Measurements from ENCODE around the gene CHSY3.
"Not testable (repeated sequence)": the region's sequence is repeated elsewhere in the genome, so short reads cannot be mapped to it uniquely, and the experiment has no call there.

The CHSY3 gene

DNA sequence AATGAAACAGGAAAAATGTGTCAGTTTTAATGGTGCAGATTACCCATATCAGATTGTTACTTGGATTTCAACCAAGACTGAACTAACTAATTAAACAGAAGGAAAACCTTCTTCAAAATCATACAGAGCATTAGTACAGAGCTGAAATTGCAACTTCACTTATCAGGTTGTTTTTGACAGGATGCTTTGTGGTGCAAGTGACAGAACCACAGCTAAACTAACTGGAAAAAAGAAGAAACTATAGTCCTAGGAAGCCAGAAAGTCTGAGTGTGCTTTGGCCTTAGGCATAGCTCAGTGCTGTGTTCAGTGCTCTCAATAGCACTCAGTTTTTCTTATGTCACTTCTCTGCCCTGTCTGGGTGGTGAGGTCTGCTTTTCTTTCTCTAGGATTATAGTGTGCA is 267.4 kb downstream of the CHSY3 start:
- no peak for DNase-seq

DNA sequence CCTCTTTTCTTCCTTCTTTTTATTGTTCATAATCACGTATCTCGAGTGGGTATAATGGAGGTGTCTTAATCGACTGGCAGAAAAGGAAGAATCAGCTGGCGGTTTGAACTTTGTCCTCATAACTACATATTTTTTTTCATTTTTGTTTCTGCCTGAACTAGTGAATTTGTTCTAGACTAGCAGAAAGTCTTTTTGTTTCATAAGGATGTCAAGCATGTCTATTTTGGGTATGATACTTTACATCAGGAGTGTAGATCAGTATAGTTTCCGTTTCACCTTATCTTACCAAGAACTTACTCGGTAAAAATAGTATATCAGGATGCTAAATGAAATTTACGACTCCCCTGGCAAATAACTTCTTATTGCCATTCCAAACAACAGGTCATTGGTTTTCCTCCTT is 278.9 kb downstream of the CHSY3 start:
- DNase-seq = no peak

DNA sequence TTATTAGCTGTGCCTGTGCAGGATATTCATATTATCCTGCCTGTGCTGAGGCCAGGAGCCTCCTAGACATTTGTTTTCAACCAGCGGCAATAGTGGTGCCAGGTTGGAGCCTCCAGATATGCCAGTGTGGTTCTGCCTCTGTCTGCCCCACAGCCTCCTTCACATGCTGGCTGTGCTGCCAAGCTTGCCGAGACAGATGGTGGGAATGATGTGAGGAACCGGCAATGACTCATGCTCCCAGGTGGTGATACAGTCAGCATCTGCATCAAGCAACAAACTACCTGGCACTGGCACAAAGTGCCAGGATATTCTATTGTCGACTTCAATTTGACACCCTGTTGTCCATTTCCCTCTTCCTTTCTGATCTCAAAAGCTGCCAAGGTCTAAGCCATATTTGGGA is 285.7 kb downstream of the CHSY3 start:
- no peak for DNase-seq

DNA sequence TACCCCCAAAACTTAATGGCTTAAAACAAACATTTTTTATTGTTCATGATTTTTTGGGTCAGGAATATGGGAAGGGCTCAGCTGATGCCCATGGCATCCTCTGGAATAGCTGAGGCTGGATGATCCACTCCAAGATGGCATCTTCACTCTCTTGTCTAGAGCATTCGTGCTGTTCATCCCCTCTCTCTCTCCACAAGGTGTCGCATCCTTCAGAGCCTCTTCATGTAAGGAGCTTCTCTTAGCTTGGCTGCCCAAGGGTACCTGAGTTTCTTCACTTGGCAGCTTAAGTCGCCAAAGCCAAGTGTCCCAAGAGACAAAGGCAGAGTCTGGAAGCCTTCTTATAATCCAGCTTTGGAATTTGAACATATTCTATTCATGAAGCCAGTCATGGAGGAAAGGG is 294.7 kb downstream of the CHSY3 start:
- DNase-seq = no peak

DNA sequence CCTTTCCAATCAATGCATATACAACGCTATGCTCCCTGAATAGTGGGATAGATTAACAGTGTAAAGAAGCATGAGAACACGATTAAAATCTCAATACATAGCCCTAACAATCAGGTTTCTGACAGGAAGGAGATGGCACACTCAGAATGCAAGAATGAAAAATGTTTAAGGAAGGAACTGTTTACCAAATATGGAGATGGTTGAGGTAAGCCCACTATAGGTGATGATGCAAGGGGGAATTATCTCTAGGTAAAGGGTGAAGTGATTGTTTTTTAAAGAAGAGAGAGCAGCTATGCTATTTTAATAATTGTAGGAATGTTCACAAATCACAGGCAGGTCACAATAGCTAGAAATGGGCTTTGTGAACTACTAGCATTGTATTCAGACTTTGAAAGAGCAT is 302.4 kb downstream of the CHSY3 start:
- DNase-seq = no peak

DNA sequence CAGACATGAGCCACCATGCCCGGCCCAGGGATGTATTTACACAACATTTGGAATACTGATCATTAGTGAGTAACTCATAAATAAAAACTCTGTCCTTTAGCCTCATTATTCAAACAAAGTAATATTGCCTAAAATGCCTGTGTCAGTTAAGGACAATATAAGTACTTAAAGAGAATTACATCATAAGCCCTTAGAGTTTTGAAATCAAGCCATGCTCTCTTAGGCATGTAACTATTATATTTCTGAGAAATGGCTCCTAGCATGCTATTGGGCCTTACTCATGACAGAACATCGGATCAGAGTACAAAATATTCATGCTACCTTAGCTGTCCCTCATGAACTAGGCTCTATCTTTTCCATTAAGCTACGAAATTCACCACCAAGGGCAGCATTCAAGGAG is 309.3 kb downstream of the CHSY3 start:
- DNase-seq = no peak

DNA sequence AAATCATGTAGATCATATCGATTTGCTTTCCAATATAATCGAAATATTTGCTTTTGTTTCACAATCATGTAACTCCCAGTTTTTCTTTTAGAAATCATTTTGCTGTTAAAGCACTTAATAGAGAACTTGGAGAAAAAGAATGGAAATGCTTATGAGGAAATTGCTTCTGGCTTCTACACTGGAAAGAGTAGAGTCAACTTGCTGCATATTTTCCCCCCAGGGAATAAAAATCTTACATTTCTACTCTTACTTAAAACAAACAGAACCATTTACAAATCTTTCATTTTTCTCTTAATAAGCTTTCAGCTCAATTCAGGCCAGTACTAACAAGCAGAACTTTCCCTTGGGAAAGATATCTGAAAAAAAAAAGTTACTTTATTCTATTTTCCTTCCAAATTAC is 312.0 kb downstream of the CHSY3 start:
- no peak for DNase-seq

DNA sequence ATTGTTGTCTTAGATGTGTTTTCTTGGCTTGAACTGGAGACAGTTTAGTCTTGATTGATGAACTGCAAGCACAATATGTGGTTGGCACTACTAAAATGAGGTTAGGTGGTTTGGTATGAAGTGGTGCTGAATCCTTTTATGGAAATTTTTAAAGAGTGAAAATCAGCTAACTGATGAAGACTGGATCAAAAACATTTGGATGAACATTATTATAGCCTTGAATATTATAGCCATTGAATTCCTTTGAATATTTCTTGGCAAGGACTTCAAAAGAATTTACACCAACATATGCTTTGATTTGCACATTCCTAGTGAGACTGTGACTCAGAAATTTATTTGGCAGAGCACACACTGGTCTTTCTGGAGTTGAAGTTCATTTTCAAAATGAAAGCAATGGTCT is 318.3 kb downstream of the CHSY3 start:
- DNase-seq = no peak

DNA sequence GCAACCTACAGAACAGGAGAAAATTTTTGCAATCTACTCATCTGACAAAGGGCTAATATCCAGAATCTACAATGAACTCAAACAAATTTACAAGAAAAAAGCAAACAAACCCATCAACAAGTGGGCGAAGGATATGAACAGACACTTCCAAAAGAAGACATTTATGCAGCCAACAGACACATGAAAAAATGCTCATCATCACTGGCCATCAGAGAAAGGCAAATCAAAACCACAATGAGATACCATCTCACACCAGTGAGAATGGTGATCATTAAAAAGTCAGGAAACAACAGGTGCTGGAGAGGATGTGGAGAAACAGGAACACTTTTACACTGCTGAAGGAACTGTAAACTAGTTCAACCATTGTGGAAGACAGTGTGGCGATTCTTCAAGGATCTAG is 322.3 kb downstream of the CHSY3 start:
- DNase-seq = not testable (repeated sequence)

DNA sequence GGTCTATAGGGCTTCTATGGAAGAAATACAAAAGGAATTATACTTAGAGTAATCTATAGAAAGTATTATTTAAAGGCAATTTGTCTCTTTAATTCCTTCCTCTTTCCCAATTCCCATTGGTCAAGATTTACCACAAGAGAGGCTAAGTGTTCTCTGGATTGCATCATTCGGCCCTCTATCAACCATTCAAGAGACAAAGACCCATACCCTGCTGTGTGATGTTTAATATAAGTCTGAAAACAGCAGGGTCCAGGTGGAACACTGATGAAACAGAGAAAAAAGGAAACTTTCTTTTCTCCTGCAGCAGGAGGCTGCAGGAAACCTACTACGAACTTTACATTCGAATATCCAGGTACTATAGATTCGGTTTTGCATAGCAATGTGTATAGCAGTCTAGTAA is 323.4 kb downstream of the CHSY3 start:
- no peak for DNase-seq

DNA sequence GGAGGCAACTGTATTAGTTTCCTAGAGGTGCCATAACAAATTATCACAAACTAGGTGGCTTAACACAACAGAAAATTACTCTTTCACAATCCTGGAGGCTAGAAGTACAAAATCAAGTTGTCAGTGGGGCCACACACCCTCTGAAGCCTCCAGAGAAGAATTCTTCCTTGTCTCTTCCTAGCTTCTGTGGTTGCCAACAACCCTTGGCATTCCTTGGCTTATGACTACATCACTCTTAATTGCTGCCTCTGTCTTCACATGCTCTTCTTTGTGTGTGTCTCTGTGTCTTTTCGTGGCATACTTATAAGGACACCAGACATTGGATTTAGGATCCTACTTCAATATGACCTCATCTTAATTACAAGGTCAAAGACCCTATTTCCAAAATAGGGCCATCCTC is 327.5 kb downstream of the CHSY3 start:
- no peak for DNase-seq

DNA sequence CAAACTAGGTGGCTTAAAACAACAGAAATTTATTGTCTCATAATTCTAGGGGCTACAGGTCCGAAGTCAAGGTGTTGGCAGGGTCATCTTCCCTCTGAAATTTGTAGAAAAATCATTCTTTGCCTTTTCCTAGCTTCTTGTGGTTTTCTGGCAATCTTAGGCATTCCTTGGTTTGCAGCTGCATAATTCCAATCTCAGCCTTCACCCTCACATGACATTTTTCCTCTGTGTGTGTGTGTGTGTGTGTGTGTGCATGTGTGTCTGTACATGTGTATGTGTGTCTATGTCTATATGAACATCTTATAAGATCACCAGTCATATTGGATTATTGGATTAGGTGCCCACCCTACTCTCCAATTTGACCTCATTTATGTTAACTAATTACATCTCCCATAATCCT is 330.6 kb downstream of the CHSY3 start:
- no peak for DNase-seq

Data from hippocampal formation (tissue), 2 donors.